ENCODE data around the gene HSD17B8.

Gene HSD17B8

DNA sequence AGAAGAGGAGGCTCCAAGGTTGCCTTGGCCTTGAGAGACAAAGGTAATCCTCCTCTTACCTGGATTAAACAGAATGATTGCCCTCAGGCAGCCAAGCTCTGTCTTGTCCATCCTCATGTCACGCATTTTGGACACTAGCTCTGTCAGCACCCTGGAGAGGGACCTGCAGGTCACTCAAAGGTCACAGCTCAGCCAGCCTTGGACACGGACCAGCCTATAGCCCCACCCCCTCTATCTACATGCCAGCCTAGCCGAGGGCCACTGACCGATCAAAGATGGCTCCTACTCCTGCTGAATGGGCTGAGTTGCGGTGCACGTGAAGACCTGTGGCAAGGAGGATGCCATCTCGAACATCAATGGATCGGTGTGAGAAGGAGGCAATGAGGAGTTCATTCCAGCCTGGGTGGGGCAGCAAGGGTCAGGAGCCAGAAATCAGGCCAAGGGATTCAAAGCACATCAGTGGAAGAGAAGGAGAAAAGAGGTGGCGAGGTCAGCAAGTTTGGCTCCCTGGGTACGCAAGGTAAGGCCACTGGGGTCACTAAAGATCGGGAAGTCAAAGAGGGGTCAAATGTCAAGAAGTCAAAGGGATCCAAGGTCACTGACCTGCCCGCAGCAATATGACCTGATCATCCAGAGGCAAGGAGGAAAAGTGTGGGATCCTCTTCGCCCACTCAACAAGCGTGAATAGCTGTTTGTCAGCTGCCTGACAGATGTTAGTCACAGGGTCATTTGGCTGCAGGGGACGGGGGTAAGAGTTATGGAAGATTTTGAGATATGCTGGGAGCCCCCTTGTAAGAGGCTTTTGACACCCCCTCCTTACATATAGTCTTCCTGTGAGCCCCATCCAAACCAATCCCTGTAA, 8.9 kb upstream of the HSD17B8 start:
- peaks cover 28 to 39% of the 10 kb centered on the region in 2 donors for H3K36me3 ChIP-seq (ENCODE audit: control insufficient read depth in 1 of 2, insufficient read depth in 2 of 2, low read length in 2 of 2)
- H3K27ac ChIP-seq (ENCODE audit: low read length), result no peak overlapping the region
- no peaks in the 10 kb centered on the region for H3K9me3 ChIP-seq (ENCODE audit: control insufficient read depth in 1 of 2, low read length in 2 of 2)
- H3K27me3 ChIP-seq (ENCODE audit: low read depth, low read length), result peaks cover 12% of the 10 kb centered on the region
- no peak overlapping the region for H3K4me3 ChIP-seq (ENCODE audit: low read depth in 1 of 2, low read length in 2 of 2)
- H3K4me1 ChIP-seq (ENCODE audit: control insufficient read depth in 1 of 2, insufficient read depth in 2 of 2, low read length in 2 of 2), result peaks cover 18 to 39% of the 10 kb centered on the region in 2 donors

DNA sequence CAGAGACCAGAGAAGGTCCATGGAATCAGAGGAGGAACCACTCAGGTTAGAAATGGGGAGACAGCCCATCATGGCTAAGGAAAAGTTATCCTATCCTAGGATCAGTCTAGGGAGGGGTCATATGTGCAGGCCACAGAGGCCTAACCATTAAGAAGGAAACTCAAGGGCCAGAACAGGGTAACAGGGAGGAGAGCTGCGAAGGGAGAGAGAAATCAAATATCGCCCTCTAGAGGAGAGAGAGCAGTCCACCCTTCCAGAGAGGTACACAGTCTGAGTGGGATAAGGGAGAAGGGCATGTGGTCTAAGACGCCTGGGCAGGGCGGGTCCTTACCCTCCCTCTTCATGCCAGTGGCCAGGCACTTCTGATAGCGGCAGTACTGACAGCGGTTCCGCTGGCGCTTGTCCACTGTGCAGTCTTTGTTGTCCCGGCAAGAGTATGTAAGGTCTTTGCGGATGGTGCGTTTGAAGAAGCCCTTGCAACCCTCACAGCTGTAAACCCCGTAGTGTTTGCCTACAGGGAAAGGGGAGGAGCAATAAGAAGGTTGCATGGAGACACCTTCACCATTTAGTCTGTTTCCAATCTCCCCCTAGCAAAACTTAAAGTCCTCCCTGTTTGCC, 6.9 kb upstream of the HSD17B8 start:
- Histone ChIP-seq H3K36me3 (ENCODE audit: control insufficient read depth in 1 of 2, insufficient read depth in 2 of 2, low read length in 2 of 2) (peaks cover 38 to 54% of the 10 kb centered on the region in 2 donors), H3K27me3 (ENCODE audit: low read depth, low read length) (no peaks in the 10 kb centered on the region), H3K9me3 (ENCODE audit: control insufficient read depth in 1 of 2, low read length in 2 of 2) (no peaks in the 10 kb centered on the region), H3K27ac (ENCODE audit: low read length) (peak overlapping the region; percentile 36), H3K4me3 (ENCODE audit: low read depth in 1 of 2, low read length in 2 of 2) (no peak overlapping the region), H3K4me1 (ENCODE audit: control insufficient read depth in 1 of 2, insufficient read depth in 2 of 2, low read length in 2 of 2) (peaks cover 32 to 49% of the 10 kb centered on the region in 2 donors)

- no peaks in the 10 kb centered on the region for H3K9me3 ChIP-seq (ENCODE audit: control insufficient read depth in 1 of 2, low read length in 2 of 2)
- H3K4me1 ChIP-seq (ENCODE audit: control insufficient read depth in 1 of 2, insufficient read depth in 2 of 2, low read length in 2 of 2), result peaks cover 32 to 50% of the 10 kb centered on the region in 2 donors
- no peaks in the 10 kb centered on the region for H3K27me3 ChIP-seq (ENCODE audit: low read depth, low read length)
- H3K36me3 ChIP-seq (ENCODE audit: control insufficient read depth in 1 of 2, insufficient read depth in 2 of 2, low read length in 2 of 2), result peaks cover 46 to 62% of the 10 kb centered on the region in 2 donors
- no peak overlapping the region for H3K27ac ChIP-seq (ENCODE audit: low read length)
- no peak overlapping the region for H3K4me3 ChIP-seq (ENCODE audit: low read depth in 1 of 2, low read length in 2 of 2)
Measured at GRCh38 chr6:33198159-33198852, 6.1 kb upstream of the HSD17B8 start.

DNA sequence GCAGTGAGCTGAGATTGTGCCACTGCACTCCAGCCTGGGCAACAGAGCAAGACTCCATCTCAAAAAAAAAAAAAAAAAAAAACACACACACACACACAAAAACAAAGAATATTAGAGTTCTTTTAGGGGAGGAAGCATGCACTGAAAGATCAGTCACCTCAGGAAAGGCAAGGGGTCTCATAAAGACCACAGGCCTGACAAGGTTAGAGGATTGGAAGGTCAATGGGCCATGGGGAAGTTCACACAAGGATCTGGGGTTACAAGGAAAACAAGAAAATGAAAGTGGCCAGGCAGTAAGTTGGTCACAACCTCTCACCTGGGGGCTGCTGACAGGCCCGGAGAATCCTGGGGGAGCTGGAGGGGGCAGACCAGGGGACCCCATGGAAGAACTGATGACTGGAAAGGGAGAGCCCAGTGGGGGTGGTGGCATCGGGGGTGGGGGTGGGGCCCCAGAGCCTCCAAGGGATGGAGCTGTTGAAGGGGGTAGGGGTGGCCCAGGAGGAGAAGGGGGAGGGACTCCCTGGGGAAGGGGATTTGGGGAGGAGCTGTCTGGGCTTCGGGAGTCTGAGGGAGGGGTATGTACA, 5.5 kb upstream of the HSD17B8 start:
- no peaks in the 10 kb centered on the region for H3K27me3 ChIP-seq (ENCODE audit: low read depth, low read length)
- peak overlapping the region; percentile 82 to 99 for H3K4me3 ChIP-seq (ENCODE audit: low read depth in 1 of 2, low read length in 2 of 2)
- peaks cover 52 to 65% of the 10 kb centered on the region in 2 donors for H3K36me3 ChIP-seq (ENCODE audit: control insufficient read depth in 1 of 2, insufficient read depth in 2 of 2, low read length in 2 of 2)
- no peaks in the 10 kb centered on the region for H3K9me3 ChIP-seq (ENCODE audit: control insufficient read depth in 1 of 2, low read length in 2 of 2)
- H3K4me1 ChIP-seq (ENCODE audit: control insufficient read depth in 1 of 2, insufficient read depth in 2 of 2, low read length in 2 of 2), result peaks cover 35 to 48% of the 10 kb centered on the region in 2 donors
- H3K27ac ChIP-seq (ENCODE audit: low read length), result peak overlapping the region; percentile 83

GRCh38 chr6:33199687-33200218, 4.7 kb upstream of the HSD17B8 start:
- peaks cover 39 to 55% of the 10 kb centered on the region in 2 donors for H3K4me1 ChIP-seq (ENCODE audit: control insufficient read depth in 1 of 2, insufficient read depth in 2 of 2, low read length in 2 of 2)
- peak overlapping the region; percentile 83 for H3K27ac ChIP-seq (ENCODE audit: low read length)
- H3K27me3 ChIP-seq (ENCODE audit: low read depth, low read length), result no peaks in the 10 kb centered on the region
- peak overlapping the region; percentile 82 to 99 for H3K4me3 ChIP-seq (ENCODE audit: low read depth in 1 of 2, low read length in 2 of 2)
- H3K36me3 ChIP-seq (ENCODE audit: control insufficient read depth in 1 of 2, insufficient read depth in 2 of 2, low read length in 2 of 2), result peaks cover 49 to 57% of the 10 kb centered on the region in 2 donors
- H3K9me3 ChIP-seq (ENCODE audit: control insufficient read depth in 1 of 2, low read length in 2 of 2), result no peaks in the 10 kb centered on the region

DNA sequence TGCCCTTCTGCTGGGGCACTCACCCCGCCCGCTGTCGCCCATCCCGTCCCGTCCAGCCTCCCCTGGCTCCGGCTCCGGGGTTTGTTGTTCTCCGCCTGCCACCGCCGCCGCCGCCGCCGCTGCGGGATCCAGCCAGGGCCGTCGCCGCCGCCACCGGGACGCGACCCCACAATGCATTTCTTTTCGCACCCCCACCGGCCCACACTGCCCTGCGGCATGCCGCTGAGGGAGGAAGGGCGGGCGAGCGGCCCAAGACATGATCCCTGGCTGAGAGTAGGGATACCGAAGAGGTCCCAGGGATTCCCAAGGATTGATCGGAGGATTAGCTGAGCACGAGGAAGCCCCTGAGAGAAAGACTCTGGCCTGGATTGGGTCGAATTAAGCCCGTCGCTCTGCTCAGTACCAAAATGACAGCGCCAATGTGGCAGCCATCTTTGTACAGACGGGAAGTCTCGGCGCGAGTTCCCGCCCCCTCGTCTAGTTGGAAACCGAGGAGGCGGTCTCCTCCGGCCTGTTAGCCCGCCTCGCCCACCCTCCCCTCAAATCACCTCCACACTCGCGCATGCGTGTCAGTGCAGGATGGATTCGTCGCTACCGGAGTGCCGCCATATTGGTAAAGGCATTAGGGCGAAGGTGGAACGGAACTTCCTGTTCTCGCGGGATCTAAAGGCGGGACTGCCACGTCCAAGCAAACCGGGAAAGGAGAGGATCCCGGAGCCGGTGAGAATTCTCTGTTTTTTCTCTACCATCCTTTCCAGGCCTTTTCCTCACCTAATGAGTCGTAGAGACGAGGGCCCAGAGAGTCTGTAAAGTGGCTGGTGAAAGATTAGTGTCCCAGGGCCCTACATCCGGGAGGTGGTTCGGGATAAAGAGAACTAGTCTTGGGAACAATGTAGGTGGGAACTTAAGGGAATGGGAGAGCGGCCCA, 4.0 kb upstream of the HSD17B8 start, which contains the start of the genes RXRB and SLC39A7:
RXRB (minus strand) TSS at position 447 of the 928 bp plus-strand sequence; CDS start at position 258, 189 bp downstream.
SLC39A7 (plus strand) TSS at position 649 of the 928 bp plus-strand sequence. CDS start 379 bp downstream, outside the sequence.
- Histone ChIP-seq H3K27ac (ENCODE audit: low read length) (peak within 1 kb of the TSS; percentile 98), H3K4me1 (ENCODE audit: control insufficient read depth in 1 of 2, insufficient read depth in 2 of 2, low read length in 2 of 2) (peaks cover 39 to 61% of the 10 kb centered on the region in 2 donors), H3K36me3 (ENCODE audit: control insufficient read depth in 1 of 2, insufficient read depth in 2 of 2, low read length in 2 of 2) (peaks cover 42 to 50% of the 10 kb centered on the region in 2 donors), H3K9me3 (ENCODE audit: control insufficient read depth in 1 of 2, low read length in 2 of 2) (no peaks in the 10 kb centered on the region), H3K4me3 (ENCODE audit: low read depth in 1 of 2, low read length in 2 of 2) (peak within 1 kb of the TSS; percentile 82 to 99), H3K27me3 (ENCODE audit: low read depth, low read length) (no peaks in the 10 kb centered on the region)

GRCh38 chr6:33201147-33201545, 3.3 kb upstream of the HSD17B8 start:
- no peaks in the 10 kb centered on the region for H3K9me3 ChIP-seq (ENCODE audit: control insufficient read depth in 1 of 2, low read length in 2 of 2)
- H3K4me3 ChIP-seq (ENCODE audit: low read depth in 1 of 2, low read length in 2 of 2), result peak overlapping the region; percentile 82 to 99
- no peaks in the 10 kb centered on the region for H3K27me3 ChIP-seq (ENCODE audit: low read depth, low read length)
- H3K36me3 ChIP-seq (ENCODE audit: control insufficient read depth in 1 of 2, insufficient read depth in 2 of 2, low read length in 2 of 2), result peaks cover 35 to 43% of the 10 kb centered on the region in 2 donors
- H3K27ac ChIP-seq (ENCODE audit: low read length), result peak overlapping the region; percentile 98
- peaks cover 39 to 61% of the 10 kb centered on the region in 2 donors for H3K4me1 ChIP-seq (ENCODE audit: control insufficient read depth in 1 of 2, insufficient read depth in 2 of 2, low read length in 2 of 2)

DNA sequence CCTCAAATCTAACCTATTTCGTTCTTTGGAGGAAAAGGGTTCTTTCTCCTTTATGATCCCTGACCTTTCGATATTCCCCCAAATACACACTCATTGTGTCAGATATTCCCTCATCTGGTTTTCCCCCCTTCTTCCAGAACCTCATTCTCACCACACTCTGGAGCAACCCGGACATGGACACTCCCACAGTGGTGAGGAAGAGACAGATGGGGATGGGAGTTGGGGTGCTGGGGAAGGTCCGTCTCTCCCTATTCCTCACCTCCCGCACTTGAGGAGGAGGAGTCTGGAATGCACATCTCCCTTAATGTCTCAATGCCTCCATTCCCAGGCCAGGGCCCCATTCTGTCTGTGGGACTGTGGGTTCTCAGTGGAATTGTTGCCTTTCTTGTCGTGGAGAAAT, 2.5 kb upstream of the HSD17B8 start:
- Histone ChIP-seq H3K27me3 (ENCODE audit: low read depth, low read length) (no peaks in the 10 kb centered on the region), H3K4me3 (ENCODE audit: low read depth in 1 of 2, low read length in 2 of 2) (peak overlapping the region; percentile 82 to 99), H3K4me1 (ENCODE audit: control insufficient read depth in 1 of 2, insufficient read depth in 2 of 2, low read length in 2 of 2) (peaks cover 39 to 63% of the 10 kb centered on the region in 2 donors), H3K36me3 (ENCODE audit: control insufficient read depth in 1 of 2, insufficient read depth in 2 of 2, low read length in 2 of 2) (peaks cover 30 to 36% of the 10 kb centered on the region in 2 donors), H3K9me3 (ENCODE audit: control insufficient read depth in 1 of 2, low read length in 2 of 2) (no peaks in the 10 kb centered on the region), H3K27ac (ENCODE audit: low read length) (peak overlapping the region; percentile 98)

DNA sequence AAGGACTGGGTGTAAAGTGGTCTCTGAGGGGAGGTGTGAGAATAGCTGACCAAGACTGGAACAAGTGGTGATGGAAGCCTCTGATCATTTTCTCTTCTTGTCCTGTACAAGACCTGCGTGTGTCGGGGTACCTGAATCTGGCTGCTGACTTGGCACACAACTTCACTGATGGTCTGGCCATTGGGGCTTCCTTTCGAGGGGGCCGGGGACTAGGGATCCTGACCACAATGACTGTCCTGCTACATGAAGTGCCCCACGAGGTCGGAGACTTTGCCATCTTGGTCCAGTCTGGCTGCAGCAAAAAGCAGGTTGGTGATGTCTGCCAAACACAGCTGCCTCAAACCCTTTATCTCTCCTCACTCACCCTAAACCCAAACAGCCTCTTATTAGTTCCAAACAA, 1.7 kb upstream of the HSD17B8 start:
- Histone ChIP-seq H3K4me1 (ENCODE audit: control insufficient read depth in 1 of 2, insufficient read depth in 2 of 2, low read length in 2 of 2) (peaks cover 30 to 60% of the 10 kb centered on the region in 2 donors), H3K9me3 (ENCODE audit: control insufficient read depth in 1 of 2, low read length in 2 of 2) (no peaks in the 10 kb centered on the region), H3K27ac (ENCODE audit: low read length) (no peak overlapping the region), H3K36me3 (ENCODE audit: control insufficient read depth in 1 of 2, insufficient read depth in 2 of 2, low read length in 2 of 2) (peaks cover 25 to 28% of the 10 kb centered on the region in 2 donors), H3K4me3 (ENCODE audit: low read depth in 1 of 2, low read length in 2 of 2) (no peak overlapping the region), H3K27me3 (ENCODE audit: low read depth, low read length) (no peaks in the 10 kb centered on the region)
